GM08714 (cell line): ENCODE measurements around the gene EGR2.
A peak's percentile ranks its signal among the peaks of the same experiment; 100 is the strongest.

Experiments
- H3K4me3 ChIP-seq: fragments of 200-500 bp; sonication (Bioruptor generic); 2 replicates; pipeline ENCODE4 v1.5.1; 2014; ENCODE audit warnings: mild to moderate bottlenecking, low read length, inconsistent platforms
- ZNF274 ChIP-seq: IDR thresholded peaks from 2 replicates; pipeline ENCODE4 v1.6.1; 2012; ENCODE audit warnings: mild to moderate bottlenecking, low read depth, low read length

Gene EGR2

DNA sequence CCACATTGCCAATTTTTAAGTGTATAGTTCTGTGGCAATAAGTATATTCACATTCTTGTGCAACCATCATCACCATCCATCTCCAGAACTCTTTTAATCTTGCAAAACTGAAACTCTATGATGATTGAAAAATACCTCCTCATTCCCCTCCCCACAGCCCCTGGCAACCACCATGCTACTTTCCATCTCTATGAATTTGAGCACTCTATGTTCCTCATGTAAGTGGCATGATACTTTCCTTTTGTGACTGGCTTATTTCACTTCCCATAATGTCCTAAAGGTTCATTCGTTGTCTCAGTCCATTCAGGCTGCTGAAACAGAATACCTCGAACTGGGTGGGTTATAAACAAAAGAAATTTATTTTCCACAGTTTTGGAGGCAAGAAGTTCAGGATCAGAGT, 23.4 kb upstream of the EGR2 start:
- no peak for TF ChIP-seq ZNF274
- H3K4me3 ChIP-seq: no peak overlapping the region

DNA sequence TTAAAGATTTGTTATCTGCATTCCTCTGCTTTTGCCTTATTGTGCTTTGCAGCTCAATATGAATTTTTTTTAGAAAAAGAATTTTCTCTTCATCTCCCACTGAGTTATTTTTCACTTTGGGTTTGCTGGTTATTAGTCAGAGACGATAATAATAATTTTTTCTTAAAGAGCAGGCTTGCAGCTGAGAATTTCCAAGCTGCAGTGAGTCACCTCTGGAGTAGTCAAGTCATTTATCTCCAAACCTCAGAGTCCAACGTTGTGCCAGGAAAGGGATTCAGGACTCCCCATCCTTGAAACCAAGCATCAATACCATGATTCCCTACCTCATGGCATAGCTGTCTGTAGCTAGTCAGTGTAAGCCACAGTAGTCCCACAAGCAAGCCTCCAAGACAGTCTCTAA, 15.2 kb upstream of the EGR2 start:
- no peak overlapping the region for H3K4me3 ChIP-seq

DNA sequence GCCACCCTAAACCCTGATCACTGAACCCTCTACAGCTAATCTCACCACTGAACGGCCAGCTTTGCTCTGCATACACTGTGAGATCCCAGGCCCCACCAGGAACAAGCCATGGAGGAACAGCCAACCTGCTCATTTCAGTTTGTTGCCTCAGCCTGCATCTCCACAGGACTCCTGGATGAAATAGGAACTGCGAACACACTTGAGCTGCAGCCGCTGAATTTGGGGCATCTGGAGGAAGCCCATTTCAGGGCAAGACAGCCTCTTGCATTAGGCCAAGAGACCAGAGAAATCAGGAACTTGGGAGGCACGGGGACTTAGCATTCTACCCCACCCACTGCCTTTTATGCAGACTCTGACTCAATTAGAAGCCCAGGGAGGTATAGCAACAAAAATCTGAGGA, 14.5 kb upstream of the EGR2 start:
- TF ChIP-seq ZNF274: no peak
- no peak overlapping the region for H3K4me3 ChIP-seq

More for the DNA sequence above, 15.2 kb upstream of the EGR2 start:
- no peak for TF ChIP-seq ZNF274

DNA sequence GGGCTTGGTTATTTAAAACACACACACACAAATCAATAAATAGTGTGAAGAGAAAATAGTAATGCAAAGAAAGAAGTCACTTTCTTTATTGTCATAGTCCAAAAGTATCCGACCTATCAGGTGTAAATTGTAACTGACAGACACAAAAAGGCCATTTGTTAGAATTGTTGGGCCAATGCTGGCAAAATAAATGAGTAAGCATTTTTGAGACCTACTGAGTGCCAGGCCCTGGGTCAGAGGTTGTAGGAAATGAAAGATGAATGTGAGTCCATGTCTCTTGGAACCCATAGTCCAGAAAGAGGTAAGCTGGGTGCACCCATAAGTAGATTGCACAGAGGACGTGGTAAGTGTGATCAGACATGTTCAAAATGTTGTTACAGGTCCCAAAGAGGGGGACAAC, 13.5 kb upstream of the EGR2 start:
- no peak overlapping the region for H3K4me3 ChIP-seq
- TF ChIP-seq ZNF274: no peak

DNA sequence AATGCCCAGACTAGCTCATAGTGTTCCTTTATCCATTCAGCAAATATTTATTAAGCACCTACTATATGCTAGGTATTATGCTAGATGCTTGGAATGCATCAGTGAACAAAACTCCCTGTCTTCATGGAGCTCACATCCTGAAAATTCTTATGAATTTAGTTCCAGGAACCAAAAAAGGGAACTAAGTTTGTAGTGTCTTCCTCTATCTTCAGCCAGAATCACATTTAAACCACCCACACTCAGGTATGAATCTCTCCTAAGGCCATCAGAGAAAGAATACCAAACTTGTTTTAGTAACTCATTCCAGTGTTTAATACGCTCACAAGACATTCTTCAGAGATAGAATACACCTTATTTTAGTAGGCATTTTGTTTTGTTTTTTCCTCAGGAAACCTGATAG, 10.1 kb upstream of the EGR2 start:
- TF ChIP-seq ZNF274: no peak

DNA sequence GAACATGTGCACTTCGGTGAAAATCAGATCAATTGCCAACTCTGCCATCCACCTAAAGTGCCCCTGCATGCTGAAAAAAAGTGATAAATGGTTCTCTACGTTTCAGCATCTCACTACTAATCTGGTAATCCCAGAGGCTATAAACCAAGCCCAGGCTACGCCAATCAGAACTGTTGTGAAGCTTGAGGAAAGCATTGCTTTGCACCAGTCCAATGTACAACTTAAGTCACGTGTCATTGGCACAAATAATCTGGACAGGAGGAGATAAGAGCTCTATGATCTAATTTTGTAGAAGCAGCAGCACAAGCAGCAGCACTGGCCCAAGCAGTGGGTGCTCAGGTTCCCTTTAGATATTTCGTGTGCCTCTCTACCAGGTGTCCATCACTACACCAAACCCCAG, 4.4 kb upstream of the EGR2 start:
- no peak for TF ChIP-seq ZNF274
- H3K4me3 ChIP-seq: no peak overlapping the region

More for the DNA sequence above, 10.1 kb upstream of the EGR2 start:
- H3K4me3 ChIP-seq: no peak overlapping the region

DNA sequence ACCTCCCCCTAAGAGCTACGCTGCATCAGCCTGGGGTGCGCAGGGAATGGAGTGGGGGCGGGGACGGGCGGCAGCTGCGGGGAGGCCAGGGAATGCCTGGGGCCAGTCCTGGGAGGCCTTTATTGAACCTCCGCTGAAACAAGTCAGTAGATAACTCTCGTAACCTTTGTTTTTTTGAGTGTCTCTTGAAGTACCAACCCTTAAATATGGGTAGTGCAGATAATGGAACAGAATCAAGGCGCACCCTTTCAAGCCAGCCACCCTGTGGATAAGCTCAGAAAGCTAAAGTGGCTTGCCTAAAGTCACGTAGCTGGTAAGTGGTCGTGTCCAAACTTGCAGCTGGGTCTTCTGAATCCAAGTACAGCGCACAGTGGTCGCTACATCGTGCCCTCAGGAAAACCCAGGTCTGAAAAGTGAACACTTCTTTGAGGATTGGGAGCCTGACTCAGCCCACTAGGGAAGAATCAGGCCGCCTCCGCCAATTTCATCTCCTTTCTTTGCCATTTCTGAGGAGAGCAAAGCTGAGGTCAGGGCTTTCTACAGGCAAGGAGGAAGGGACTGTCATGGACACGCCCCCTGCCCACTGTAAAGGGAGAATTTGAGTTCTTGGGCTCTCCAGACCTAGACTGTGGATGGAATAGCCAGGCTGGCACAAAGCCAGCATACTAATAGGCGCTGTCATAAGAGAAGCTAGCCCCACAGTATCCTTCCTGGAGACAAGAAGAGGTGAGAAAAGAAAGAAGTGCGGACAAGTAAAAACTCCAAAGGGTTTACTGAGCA, 3.2 kb upstream of the EGR2 start:
- no peak overlapping the region for H3K4me3 ChIP-seq
- TF ChIP-seq ZNF274: no peak

DNA sequence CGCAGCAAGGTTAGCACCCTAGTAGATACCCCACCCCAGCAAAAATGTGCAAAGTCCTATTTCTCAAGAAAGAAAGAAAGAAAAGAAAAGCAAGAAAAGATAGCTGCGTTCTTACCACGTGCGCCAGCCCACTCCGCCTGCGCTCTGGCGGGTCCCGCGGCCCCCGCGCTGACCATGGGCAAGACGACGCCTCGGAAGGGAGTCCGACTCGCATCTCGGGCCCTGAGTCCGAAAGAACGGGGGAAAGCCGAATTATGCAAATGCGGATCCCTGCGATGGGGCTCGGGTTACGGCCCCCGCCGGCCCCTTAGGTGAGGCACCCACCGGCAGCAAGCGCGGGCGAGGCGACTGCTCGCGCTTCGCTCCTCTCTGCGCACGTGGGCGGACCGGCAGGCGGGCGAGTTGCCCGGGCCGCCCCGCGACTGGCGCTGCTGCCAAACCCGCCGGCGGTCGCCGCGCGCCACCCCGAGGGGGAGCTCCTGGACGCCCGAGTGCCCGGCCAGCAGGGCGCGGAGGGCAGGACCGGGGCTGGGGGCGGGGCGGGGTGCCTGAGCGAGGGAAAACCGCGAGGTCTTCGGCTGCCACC, 2.4 kb upstream of the EGR2 start:
- peak overlapping the region; percentile 30; the same call in 1 of the 2 replicates for H3K4me3 ChIP-seq
- TF ChIP-seq ZNF274: no peak

DNA sequence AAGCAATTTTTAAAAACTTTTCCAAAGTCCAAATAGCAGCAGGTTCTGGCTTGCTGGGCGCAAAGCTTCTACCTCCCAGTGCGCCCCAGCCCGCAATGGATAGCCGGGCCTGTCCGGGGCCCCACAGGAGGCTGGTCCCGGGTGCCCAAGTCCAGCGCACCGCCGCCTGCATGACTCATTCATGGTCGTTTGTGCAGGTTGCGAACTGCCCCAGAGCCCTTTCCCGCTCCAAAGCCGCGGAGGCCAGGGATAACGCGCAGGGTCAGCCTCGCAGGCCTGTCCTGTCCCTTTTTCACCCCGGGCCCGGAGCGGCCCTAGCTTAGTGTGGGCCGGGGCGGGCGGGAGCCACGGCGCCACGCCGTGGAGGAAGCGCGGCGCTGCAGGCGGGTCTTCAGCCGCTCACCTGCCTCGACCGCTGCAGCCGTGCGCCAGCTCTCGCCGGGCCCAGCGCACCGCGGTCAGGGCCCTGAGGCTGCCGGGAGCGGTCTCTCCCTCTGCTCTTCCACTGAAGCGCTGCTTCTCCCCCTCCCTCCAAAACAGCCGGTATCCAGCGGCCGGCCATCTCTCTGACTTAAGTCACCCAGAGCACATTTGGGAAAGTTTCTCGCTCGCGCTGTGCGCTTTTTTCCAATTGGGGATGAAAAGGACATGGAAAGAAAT, 1.7 kb upstream of the EGR2 start:
- TF ChIP-seq ZNF274: no peak
- peak overlapping the region; percentile 81; the same call in 1 of the 2 replicates for H3K4me3 ChIP-seq

DNA sequence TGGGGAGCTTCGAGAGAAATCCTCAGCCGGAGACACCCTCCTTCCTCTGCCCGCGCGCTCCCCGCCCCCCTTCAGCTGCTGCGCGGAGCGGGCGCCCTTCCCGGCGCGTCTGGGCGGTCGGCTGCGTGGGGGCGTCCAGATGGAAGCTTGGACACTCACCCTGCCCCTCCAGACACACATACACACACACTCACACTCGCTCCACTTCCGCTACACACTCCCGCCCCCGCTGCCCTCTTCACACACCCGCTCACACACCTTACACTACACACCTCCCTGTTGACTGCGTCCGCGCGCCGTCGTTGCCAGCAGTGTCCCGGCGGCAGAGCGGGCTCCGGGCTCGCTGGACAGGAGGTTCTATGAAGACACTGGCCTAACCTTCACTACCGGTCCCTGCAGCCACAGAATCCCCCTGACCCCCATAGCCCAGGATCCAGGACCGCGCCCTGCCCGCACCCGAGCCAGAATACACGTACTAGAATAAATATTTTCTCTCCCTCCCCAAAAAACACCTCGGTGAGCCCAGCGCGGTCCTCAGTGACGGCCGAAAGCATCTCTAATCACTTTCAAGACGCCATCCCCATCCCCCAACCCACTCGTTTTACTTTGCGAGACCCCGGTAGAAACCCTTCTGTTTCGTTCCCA, 1.1 kb upstream of the EGR2 start:
- TF ChIP-seq ZNF274: no peak
- peak overlapping the region; percentile 81 for H3K4me3 ChIP-seq

DNA sequence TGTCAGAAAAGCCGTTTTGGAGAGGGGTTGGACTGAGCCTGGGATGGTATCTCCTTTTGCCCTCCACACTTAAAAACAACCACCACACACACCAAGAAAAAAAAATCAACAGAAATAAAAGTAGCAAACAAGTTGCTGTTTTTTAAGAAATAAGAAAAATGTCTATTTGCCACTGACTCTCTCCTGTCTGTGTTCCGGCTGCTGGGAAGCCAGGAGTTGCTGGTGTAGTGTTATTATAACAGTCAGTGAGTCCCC, 163 bp downstream of the EGR2 start:
- no peak for TF ChIP-seq ZNF274
- H3K4me3 ChIP-seq: peak overlapping the region; percentile 81

DNA sequence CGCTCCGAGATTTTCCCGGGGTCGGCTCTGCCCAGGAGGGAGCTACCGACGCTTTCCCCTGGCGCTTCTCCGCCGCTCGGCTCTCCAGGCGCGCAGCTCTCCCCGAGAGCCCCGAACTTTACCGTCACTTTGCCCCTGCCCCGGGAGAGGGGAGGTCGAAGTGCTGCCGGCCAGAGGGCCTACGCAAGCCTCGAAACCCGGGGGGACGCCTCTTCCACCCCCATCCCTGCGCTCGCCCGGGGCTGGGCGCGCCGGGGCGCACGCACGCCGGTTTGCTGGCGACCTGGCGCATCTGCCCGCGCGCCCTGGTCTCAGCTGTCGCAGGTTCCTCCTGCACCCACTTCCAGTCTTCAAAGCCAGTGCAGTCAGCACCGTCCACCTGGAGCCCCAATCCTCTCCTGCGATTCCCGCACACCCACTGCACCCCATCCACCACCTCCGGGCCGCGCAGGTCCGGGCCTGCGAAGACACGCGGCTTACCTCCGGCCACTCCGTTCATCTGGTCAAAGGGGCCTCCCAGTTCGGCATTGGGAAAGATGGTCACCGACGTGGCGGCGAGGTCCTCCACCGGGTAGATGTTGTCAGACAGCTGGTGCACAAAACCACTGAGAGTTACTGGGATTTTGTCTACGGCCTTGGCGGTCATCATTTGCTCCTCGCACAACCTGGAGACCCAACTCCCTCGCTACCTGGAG, 638 bp downstream of the EGR2 start:
- no peak for TF ChIP-seq ZNF274
- peak overlapping the region; percentile 81 for H3K4me3 ChIP-seq

DNA sequence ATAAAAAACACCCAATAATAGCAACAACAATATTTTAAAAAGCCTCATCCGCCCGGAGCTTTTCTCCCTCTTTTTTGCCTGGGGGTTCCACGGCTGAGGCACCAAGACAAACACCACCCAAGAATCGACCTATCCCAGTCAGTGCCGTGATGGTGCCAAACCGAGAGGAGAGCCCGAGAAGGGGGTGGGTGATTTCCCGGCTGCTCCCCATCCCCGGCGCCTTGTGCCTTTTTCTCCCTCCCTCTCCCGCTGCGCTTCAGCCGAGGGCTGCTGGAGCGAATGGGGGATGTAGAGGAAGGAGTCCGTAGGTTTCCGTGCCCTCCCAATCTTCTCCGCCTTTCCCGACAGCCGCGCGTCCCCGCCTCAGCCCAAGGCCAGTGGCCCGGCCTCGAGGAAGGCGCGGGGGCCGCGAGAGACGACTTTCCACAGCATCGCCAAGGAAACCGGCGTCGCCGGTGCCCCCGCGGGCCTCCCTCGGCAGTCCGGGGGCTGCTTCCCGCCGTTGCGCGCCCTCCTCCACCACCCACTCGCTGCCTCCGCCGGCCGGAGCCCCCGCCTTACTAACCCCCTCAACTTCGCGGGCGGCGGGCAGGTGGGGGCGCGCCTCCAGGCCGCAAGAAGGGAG, 1.3 kb downstream of the EGR2 start:
- peak overlapping the region; percentile 81 for H3K4me3 ChIP-seq
- no peak for TF ChIP-seq ZNF274

DNA sequence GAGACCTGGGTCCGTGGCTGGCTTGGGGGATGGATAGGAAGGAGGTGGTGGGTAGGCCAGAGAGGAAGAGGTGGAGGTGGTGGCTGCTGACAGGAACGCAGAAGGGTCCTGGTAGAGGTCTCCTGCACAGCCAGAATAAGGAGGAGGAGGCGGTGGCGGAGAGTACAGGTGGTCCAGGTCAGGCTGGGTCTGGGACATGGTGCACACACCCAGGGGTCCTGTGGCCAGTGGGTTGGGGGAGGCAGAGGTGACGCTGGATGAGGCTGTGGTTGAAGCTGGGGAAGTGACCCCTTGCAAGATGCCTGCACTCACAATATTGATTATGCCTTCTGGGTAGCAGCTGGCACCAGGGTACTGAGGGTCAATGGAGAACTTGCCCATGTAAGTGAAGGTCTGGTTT, 2.2 kb downstream of the EGR2 start:
- peak overlapping the region; percentile 81; the same call in 1 of the 2 replicates for H3K4me3 ChIP-seq
- no peak for TF ChIP-seq ZNF274
